PC-3 (cell line): Measurements from ENCODE around the gene WDPCP. TPM values are rescaled to one million over a fixed set of nuclear protein-coding genes. Genes with fewer than 3 reads are reported as not detected.

Source experiments
- ATAC-seq: fragments of 200-7000 bp; cut with Tn5 transposase; 2 replicates; pipeline ENCODE4 v1.9.1; 2020; ENCODE audit warnings: mild to moderate bottlenecking, moderate library complexity
- BruUV-seq: library from RNA; stranded (reverse); fragments of 400-500 nt; replicated peaks from 2 replicates; lab custom pipeline; 2021; lab: Mats Ljungman, UMichigan
- CTCF ChIA-PET: fragments of 300-600 bp; sonication (Branson Sonifier 250); formaldehyde crosslinking; loops from one replicate; lab custom pipeline; 2022; ENCODE audit warnings: antibody characterized with exemption; lab: Charles Lee
- POLR2A ChIA-PET: fragments of 300-600 bp; sonication (Branson Sonifier 250); formaldehyde crosslinking; loops from one replicate; lab custom pipeline; 2022; ENCODE audit warnings: antibody characterized with exemption; ENCODE audit not compliant: unreplicated experiment; lab: Charles Lee
- DNase-seq: peaks from one replicate; pipeline ENCODE4 v3.0.0-alpha.2; 2015
- H2AFZ ChIP-seq: fragments of 300-600 bp; sonication (generic); 2 replicates; pipeline ENCODE4 v1.6.0; 2016; ENCODE audit warnings: antibody characterized with exemption, low read length
- H3F3A ChIP-seq: fragments of 300-600 bp; sonication (generic); one replicate; pipeline ENCODE4 v1.6.0; 2017; ENCODE audit warnings: antibody characterized with exemption, low read length, control low read depth, mild to moderate bottlenecking; ENCODE audit not compliant: unreplicated experiment
- H3K27ac ChIP-seq: fragments of 300-600 bp; sonication (generic); 2 replicates; pipeline ENCODE4 v1.5.1; 2016; ENCODE audit warnings: mild to moderate bottlenecking, low read length
- H3K27me3 ChIP-seq: fragments of 300-600 bp; sonication (generic); 2 replicates; pipeline ENCODE4 v1.6.1; 2016; ENCODE audit warnings: low read length, mixed read lengths
- H3K36me3 ChIP-seq: fragments of 300-600 bp; sonication (generic); 2 replicates; pipeline ENCODE4 v1.6.1; 2016; ENCODE audit warnings: low read depth, mixed run types, low read length, mixed read lengths
- H3K4me1 ChIP-seq: fragments of 300-600 bp; sonication (generic); 2 replicates; pipeline ENCODE4 v1.5.1; 2016; ENCODE audit warnings: low read length; ENCODE audit not compliant: insufficient read depth
- H3K4me2 ChIP-seq: fragments of 300-600 bp; sonication (generic); 2 replicates; pipeline ENCODE4 v1.6.0; 2016; ENCODE audit warnings: low read length
- H3K4me3 ChIP-seq: fragments of 300-600 bp; sonication (generic); 2 replicates; pipeline ENCODE4 v1.5.1; 2016; ENCODE audit warnings: mild to moderate bottlenecking, low read length, mixed read lengths
- H3K79me2 ChIP-seq: fragments of 300-600 bp; sonication (generic); 2 replicates; pipeline ENCODE4 v1.6.1; 2017; ENCODE audit warnings: low read length, mixed read lengths
- H3K9ac ChIP-seq: fragments of 300-600 bp; sonication (generic); 2 replicates; pipeline ENCODE4 v1.6.0; 2016; ENCODE audit warnings: mild to moderate bottlenecking, low read length
- H3K9me2 ChIP-seq: fragments of 300-600 bp; sonication (generic); replicated peaks from 2 replicates; pipeline ENCODE4 v1.6.1; 2016; ENCODE audit warnings: mixed run types, low read length, mixed read lengths
- H3K9me3 ChIP-seq: fragments of 300-600 bp; sonication (generic); 2 replicates; pipeline ENCODE4 v1.6.1; 2016; ENCODE audit warnings: low read length, mixed read lengths
- H4K20me1 ChIP-seq: fragments of 300-600 bp; sonication (generic); 2 replicates; pipeline ENCODE4 v1.6.1; 2016; ENCODE audit warnings: low read length, mixed read lengths
- EZH2 ChIP-seq: fragments of 300-600 bp; sonication (generic); IDR thresholded peaks from one replicate; pipeline ENCODE4 v1.6.1; 2017; ENCODE audit warnings: antibody characterized with exemption, mild to moderate bottlenecking, low read length; ENCODE audit not compliant: unreplicated experiment
- EZH2phosphoT487 ChIP-seq: fragments of 300-600 bp; sonication (generic); IDR thresholded peaks from 2 replicates; pipeline ENCODE4 v1.6.1; 2018; ENCODE audit warnings: mild to moderate bottlenecking, antibody characterized with exemption, low read length, borderline replicate concordance
- intact Hi-C: fragments of 100-400 bp; cut with micrococcal nuclease; formaldehyde crosslinking; loops from 2 replicates; pipeline ENCODE4 v1.9.0; 2023
- total RNA-seq: library from RNA; depleted of rRNA; stranded (reverse); fragments of >200 nt; gene quantifications from 2 replicates; pipeline ENCODE4 v1.2.3, GENCODE V29; 2014
- TF ChIP-seq, protein P1 (sequence below): fragments of 300-600 bp; sonication (generic); conservative IDR thresholded peaks from 2 replicates; pipeline ENCODE4 v1.5.1; 2017; ENCODE audit warnings: antibody characterized with exemption, low read depth, mild to moderate bottlenecking, low read length

Gene WDPCP
- total RNA-seq, 1 experiment from 2014 or later = 4.0 TPM

DNA sequence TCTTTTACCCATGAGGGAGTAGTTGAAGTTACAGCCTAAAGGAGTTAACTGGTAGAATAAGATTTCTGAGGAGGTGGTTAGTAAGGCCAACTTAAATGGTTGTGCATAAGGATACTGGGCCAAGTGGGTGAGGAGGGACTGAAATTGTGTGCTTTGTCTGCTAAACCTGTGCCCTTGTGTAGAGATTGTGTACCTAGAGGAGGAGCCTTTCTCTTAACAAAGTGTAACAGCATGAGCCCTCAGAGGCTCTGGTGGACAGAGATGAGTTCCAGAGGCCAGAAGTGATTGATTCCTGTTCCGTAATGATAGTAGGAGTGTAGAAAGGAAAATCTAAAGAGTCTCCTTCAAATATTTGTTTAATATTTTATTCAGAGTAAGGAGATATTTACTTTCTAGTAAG lies 494.8 kb downstream of the WDPCP start:
- H3K9ac ChIP-seq = no peak overlapping the region
- TF ChIP-seq EZH2phosphoT487 (no peak), EZH2 (no peak)
- TF ChIP-seq, protein P1, sequence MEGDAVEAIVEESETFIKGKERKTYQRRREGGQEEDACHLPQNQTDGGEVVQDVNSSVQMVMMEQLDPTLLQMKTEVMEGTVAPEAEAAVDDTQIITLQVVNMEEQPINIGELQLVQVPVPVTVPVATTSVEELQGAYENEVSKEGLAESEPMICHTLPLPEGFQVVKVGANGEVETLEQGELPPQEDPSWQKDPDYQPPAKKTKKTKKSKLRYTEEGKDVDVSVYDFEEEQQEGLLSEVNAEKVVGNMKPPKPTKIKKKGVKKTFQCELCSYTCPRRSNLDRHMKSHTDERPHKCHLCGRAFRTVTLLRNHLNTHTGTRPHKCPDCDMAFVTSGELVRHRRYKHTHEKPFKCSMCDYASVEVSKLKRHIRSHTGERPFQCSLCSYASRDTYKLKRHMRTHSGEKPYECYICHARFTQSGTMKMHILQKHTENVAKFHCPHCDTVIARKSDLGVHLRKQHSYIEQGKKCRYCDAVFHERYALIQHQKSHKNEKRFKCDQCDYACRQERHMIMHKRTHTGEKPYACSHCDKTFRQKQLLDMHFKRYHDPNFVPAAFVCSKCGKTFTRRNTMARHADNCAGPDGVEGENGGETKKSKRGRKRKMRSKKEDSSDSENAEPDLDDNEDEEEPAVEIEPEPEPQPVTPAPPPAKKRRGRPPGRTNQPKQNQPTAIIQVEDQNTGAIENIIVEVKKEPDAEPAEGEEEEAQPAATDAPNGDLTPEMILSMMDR = no peak
- POLR2A ChIA-PET = no interaction called here
- H3K9me3 ChIP-seq = no peaks in the 10 kb centered on the region
- H3K4me1 ChIP-seq = no peaks in the 10 kb centered on the region
- BruUV-seq = no TSS peak
- intact Hi-C loops = no loop called here
- no peaks in the 10 kb centered on the region for H3K9me2 ChIP-seq
- no peaks in the 10 kb centered on the region for H3K79me2 ChIP-seq
- no peak overlapping the region for H2AFZ ChIP-seq
- no peak overlapping the region for H3K27ac ChIP-seq
- CTCF ChIA-PET = no interaction called here
- no peaks in the 10 kb centered on the region for H3F3A ChIP-seq
- DNase-seq (no peak), ATAC-seq (no peak)
- H4K20me1 ChIP-seq = no peaks in the 10 kb centered on the region
- no peaks in the 10 kb centered on the region for H3K36me3 ChIP-seq
- H3K27me3 ChIP-seq = no peaks in the 10 kb centered on the region
- no peak overlapping the region for H3K4me2 ChIP-seq
- H3K4me3 ChIP-seq = no peak overlapping the region

DNA sequence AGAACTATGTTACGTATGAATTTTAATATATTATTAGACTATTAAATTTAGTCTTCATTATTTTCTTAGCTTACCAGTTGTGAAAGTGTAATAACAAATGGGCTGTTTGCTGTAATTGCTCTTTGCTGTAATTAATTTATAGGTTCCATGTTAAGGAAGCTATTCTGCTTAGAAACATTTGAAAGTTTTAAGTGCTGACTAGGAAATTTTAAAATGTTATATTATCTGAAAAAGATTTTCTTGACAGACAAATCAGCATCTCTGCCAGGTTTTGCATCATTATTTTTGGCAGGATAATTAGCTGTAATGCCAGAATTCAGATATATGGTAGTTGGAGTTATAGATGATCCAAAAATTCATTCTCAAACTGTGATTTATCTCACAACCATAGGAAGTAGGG lies 495.4 kb downstream of the WDPCP start:
- H3K9me2 ChIP-seq = no peaks in the 10 kb centered on the region
- no peak overlapping the region for H3K4me2 ChIP-seq
- POLR2A ChIA-PET = no interaction called here
- no peak overlapping the region for H3K27ac ChIP-seq
- no peak overlapping the region for H3K9ac ChIP-seq
- H4K20me1 ChIP-seq = no peaks in the 10 kb centered on the region
- no peaks in the 10 kb centered on the region for H3F3A ChIP-seq
- no peak overlapping the region for H3K4me3 ChIP-seq
- DNase-seq (no peak), ATAC-seq (no peak)
- H3K27me3 ChIP-seq = no peaks in the 10 kb centered on the region
- H3K4me1 ChIP-seq = no peaks in the 10 kb centered on the region
- TF ChIP-seq, protein P1 = no peak
- TF ChIP-seq EZH2 = no peak
- no peak for TF ChIP-seq EZH2phosphoT487
- H2AFZ ChIP-seq = no peak overlapping the region
- BruUV-seq = no TSS peak
- no peaks in the 10 kb centered on the region for H3K9me3 ChIP-seq
- CTCF ChIA-PET = no interaction called here
- H3K36me3 ChIP-seq = no peaks in the 10 kb centered on the region
- intact Hi-C loops = no loop called here
- H3K79me2 ChIP-seq = no peaks in the 10 kb centered on the region

DNA sequence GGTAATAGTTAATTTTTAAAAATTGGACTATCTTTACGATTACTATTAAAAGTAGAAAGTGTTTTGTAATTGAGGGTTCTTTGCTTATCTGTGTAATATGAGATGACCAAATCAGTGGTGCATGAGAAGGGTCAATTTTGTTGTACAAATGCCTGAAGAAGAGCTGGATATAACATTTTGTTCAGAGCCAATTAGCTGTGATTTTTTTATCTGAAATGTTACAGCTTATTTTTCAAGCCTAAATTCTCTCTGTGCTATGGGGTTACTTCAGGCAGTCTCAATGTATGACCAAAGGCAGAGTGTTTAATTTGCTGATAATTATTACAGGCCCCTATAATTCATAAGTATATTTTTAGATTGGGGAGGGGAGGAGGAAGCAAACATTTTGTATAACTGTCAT lies 495.9 kb downstream of the WDPCP start:
- ChIA-PET POLR2A (no interaction called here), CTCF (no interaction called here)
- no peaks in the 10 kb centered on the region for H3K36me3 ChIP-seq
- H3K9ac ChIP-seq = no peak overlapping the region
- H3K9me3 ChIP-seq = no peaks in the 10 kb centered on the region
- H4K20me1 ChIP-seq = no peaks in the 10 kb centered on the region
- no peak for DNase-seq
- H3K27me3 ChIP-seq = no peaks in the 10 kb centered on the region
- H3F3A ChIP-seq = no peaks in the 10 kb centered on the region
- no peaks in the 10 kb centered on the region for H3K79me2 ChIP-seq
- no peak overlapping the region for H3K4me2 ChIP-seq
- TF ChIP-seq, protein P1 = no peak
- TF ChIP-seq EZH2phosphoT487 (no peak), EZH2 (no peak)
- no peaks in the 10 kb centered on the region for H3K4me1 ChIP-seq
- H3K27ac ChIP-seq = no peak overlapping the region
- intact Hi-C loops = no loop called here
- BruUV-seq = no TSS peak
- no peak overlapping the region for H3K4me3 ChIP-seq
- no peaks in the 10 kb centered on the region for H3K9me2 ChIP-seq
- no peak for ATAC-seq
- H2AFZ ChIP-seq = no peak overlapping the region
